Activated CD8-positive, alpha-beta memory T cell treated with anti-CD3 and anti-CD28 coated beads, Interleukin-2, amount 50 U/mL, for 4 hours (primary cell): ENCODE data around the gene CNEP1R1.
A peak's percentile ranks its signal among the peaks of the same experiment; 100 is the strongest.

ENCODE experiments used
- DNase-seq: peaks from one replicate; pipeline ENCODE4 v3.0.0-alpha.2; 2020

Gene CNEP1R1

GRCh38 chr16:50065624-50066481, 40.8 kb downstream of the CNEP1R1 start, which contains the start of gene HEATR3:
Gene HEATR3 (plus strand): TSS chr16:50065970. CDS start chr16:50066132, 162 bp downstream.
- peak; percentile 94 for DNase-seq

DNA sequence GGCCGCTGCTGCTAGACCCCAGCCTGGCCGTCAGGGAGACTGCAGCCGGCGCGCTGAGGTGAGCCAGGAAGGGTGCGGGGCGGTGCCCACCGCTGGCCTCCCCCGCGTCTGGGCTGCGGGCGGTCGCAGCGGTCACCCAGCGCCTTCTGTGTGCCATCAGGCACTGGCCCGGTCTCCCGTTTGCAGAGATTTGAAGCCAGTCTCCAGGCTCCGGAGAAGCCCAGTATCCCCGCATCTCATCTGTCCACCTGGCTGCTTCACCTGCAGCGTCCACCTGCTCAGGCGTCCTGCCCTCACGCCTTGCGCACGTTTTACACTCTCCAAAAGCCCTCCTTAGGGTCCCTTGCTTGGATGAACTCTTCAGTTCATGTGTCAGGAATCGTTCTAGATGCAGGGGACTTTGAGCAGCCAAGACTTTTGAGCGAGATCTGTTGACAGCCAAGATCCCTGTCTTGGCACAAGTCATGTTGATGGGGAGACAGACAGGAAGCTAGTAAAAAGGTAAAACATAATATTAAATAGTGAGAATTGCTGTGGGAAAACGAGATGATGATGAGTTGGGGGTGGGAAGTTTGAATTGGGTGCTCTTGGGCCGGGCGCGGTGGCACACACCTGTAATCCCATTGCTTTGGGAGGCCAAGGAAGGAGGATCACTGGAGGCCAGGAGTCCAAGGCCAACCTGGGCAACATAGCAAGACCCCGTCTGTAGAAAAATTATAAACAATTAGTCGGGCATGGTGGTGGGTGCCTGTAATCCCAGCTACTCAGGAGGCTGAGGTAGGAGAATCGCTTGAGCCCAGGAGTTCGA, 41.7 kb downstream of the CNEP1R1 start:
- no peak for DNase-seq

DNA sequence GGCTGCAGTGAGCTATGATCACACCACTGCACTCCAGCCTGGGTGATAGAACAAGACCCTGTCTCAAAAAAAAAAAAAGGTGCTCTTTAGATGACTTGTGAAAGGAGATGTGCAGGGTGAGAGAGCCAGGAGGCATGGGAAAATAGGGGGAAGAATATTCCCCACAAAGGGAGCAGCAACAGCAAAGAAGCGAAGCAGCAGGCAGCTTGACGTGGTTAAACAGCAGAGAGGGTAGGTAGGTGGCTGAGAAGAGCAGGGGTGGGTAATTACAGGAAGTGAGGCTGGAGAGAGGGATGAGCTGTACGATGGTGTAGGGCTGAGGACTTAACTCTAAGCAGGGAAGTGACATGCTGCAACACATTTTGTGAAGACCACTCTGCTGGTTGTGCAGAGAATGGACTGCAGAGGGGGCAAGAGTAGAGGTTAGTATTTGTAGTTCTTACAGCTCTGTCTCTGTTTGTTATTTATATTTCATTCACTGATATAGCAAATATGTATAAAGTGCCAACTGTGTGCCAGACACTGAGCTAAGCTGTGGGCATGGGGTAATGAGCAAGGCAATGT, 42.3 kb downstream of the CNEP1R1 start:
- peak; percentile 23 for DNase-seq

- DNase-seq = no peak
Measured at GRCh38 chr16:50068550-50068949, 43.5 kb downstream of the CNEP1R1 start.

DNA sequence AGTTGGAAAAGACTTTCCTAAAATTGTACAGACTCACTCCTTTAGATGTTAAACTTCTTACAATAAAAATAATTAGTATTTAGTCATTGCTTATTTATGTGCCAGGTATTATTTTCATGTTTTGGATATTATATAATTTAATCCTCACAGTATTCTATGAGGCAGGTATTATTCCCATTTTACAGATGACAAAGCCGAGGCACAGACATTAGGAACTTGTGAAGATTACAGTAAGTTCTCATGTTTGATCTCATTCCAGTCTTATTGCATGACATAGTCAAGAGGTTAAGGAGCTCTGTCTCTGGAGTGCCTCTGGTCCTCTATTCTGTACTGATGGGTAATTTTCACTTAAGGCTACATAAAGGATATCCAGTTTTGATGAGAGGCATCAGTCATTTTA, 44.0 kb downstream of the CNEP1R1 start:
- DNase-seq = no peak

DNA sequence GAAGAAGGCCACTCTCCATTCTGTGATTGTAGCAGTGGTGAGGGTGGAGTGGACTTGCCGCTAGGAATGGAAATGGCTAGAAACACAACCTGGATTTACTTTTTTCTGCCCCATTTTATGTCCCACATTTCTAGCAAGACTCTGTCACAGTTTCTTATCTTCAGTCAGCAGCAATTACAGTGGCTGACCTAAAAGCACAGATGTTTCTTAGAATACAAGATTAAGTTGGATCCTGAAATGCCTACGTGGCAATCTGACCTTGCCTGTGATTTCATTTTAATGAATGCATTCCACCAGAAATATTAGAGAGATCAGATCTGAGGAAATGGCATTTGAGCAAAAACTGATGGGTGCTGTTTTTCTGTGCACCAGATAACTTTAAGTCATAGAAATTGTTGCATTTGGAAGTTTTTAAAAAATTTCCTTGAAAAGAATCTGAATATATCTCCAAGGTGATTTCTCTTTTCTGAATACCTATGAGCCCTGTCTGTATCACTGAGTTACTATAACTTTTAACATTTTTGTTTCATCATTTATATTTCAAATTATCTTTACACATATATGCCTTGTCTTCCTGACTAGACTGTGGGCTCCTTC, 46.1 kb downstream of the CNEP1R1 start:
- DNase-seq = no peak

- no peak for DNase-seq
Measured at GRCh38 chr16:50072730-50073129, 47.7 kb downstream of the CNEP1R1 start.

DNA sequence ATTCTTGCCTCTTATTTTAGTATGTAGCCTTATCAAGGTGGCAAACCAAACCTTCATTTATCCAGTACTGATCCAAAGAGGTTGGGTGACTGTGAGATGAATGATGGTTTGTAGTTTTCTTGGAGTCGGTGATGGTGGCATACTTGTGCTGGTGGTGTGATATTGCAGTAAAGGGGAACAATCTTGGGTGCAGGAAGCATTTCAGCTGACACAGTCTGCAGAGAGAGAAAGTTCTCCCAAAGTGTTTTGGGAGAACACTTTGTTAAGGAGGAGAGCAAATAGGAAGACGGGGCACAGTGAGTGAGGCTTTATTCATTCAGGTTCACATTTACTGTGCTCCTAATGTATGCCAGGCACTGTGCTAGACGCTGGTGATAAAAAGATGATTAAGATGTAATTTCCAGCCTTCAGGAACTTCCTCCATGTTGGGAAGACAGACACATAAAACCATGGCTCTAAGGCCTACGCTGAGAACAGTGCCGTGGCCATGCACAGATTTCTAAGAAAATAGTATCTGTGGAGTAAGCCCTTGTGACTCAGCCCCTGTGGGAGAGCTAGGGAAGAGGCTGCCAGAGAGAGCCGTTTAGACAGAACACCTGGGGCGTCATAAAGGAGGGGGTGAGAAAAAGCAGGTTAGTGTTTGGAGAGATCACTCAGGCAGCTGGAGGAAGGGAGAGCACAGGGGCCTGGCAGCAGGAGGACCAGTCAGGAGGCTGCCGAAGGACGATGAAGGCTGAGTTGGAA, 54.5 kb downstream of the CNEP1R1 start:
- DNase-seq = no peak

- no peak for DNase-seq
Measured at GRCh38 chr16:50081428-50082018, 56.5 kb downstream of the CNEP1R1 start.

DNA sequence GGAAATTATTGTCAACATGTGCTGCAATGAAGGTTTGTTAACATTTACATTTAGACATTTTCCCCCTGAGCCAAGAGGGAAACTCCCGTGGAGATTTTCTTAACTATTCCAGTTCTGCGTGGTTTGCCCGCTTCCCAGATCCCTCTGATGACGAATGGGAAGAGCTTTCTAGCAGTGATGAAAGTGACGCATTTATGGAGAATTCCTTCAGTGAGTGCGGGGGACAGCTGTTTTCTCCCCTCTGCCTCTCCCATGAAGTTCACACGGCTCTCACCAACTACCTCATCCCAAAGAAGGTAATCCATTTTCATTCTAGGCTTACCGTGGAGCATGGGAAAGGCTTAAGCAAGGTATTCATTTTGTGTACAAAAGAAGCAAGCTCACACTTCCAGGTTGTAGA, 59.0 kb downstream of the CNEP1R1 start:
- no peak for DNase-seq

- DNase-seq = no peak
Measured at GRCh38 chr16:50086176-50086575, 61.2 kb downstream of the CNEP1R1 start.
